GM18870 (cell line): ENCODE measurements around the gene FRS3.

Experiments used
- ATAC-seq: cut with Tn5 transposase; IDR thresholded peaks from one replicate; pipeline ENCODE4 v1.9.1; 2021; ENCODE audit warnings: moderate library complexity; ENCODE audit not compliant: unreplicated experiment

The FRS3 gene

DNA sequence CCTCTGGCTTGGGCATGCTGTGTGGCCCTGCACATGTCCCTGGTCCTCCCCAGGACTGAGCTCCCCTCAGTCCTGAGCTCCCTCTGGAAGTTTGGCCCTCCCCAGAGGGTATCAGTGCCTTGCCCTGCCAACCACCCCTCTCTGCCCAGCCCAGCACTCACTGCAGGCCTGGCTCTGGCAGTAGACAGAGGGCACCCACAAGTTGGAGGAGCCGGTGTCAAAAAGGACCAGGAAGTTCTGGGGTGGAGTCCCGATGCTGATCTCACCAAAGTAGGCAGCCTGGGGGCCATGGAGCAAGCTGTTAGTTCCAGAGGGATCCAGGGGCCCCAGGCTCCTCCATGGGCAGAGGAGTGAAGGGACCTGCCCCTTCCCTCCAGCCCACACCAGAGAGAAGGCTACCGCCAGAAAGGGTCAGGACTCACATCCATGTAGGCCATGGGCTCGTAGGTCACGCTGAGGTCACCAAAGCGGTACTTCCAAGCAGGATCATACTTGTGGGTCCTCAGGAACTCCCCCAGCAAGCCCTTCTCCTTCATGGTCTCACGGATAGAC, 35.4 kb downstream of the FRS3 start:
- ATAC-seq = no peak

DNA sequence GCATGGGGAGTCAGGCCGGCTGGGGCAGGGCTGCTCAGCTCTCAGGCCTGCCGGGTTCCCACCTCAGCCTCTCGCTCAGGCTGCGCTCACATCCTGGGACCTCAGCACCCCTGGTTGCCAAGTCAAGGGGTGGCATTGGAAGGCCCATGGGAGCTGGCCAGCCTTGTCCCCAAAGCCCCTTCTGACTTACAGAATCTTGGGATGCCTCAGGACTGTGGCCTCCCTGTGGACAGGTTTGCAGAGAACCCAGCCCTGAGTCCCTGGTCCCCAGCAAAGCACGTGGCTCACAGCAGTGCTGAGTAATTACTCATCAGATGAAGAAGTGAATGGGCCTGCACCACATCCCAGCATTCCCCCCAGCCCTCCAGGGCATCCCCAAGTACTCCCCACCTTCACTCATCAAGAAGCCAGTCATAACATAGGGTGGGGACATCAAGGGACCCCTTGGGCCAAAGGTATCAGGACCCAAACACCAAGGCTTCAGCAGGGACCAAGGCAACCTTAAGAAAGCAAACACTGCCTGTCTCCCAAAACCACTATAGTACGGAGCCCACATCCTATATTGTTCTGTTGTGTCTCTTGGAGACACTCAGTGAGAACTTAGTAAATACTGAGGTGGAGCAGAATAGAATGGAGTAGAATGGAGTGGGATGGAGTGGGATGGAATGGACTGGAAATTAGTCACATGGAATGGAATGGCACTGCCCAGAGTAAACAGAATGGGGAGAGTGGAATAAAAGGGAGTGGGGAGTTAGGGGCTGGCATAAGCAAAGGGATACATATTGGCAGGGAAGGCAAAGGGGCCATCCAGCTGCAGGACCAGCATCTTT, 36.1 kb downstream of the FRS3 start:
- no peak for ATAC-seq

DNA sequence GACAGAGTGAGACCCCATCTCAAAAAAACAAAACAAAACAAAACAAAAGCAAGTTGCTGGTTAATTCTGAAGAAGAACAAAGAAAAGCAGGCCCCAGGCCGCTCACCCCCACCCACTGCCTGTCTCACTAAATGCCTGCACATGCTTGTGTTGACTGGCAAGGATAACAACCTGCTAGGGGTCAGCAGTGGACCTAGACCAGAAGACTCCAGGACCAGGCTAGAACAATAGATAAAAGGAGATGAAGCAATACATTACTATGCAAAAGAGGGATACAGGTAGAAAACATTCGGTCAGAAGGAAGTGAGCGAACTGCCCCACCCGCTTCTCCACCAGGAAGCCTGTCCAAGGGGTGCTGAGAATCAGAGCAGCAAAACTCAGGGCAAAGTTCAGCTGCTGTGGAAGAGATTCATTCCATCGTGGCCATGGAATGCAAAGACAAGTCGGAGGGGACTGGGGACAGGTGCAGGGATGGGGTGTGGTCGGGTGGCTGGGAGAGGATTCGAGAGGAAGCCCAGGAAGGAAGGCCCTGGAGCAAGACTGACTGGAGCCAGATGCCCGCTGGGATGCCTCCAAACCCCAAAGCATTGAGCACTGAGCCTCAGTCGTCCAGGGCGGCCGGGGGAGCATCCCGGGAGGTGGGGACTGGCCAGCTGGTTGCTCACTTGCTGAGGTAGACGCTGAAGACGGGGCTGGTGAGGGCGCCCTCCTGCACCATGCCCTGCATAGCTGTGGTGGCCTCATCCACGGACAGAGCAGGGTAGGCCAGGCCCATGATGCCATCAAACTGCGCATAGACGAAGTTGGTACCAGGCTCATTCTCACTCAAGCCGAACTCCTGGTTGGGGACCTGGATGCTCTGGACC, 37.8 kb downstream of the FRS3 start:
- no peak for ATAC-seq

DNA sequence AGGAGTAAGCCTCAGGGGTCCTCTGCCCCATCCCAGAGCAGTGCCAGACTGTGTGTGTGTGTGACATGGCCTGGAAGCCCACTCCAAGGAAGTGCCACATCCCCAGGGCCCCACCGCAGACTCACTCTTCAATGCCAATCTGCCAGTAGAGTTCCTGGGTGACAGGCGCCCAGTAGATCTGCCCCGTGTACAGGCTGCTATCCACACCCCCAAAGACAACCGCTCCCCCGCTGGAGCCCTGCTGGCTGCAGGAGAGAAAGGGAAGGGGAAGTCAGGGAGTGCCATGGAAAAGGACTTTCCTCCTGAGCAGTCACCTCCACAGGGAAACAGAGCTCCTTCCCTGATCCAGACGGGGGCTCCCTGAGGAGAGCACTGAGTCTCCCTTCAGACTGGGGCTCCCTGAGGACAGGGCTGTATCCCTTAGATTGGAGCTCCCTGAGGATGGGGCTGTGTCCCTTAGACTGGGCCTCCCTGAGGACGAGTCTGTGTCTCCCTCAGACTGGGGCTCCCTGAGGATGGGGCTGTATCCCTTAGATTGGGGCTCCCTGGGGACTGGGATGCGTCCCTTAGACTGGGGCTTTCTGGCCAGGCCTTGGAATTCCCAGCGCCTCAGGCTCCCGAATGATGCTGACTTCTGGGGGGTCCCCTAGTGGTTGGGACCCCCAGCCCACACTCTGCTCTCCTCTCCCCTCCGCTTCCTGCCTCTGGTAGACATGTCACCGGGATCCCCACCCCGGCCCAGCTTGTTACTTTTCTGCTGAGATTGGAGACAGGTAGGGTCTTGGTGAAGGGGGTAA, 39.1 kb downstream of the FRS3 start:
- ATAC-seq = no peak

DNA sequence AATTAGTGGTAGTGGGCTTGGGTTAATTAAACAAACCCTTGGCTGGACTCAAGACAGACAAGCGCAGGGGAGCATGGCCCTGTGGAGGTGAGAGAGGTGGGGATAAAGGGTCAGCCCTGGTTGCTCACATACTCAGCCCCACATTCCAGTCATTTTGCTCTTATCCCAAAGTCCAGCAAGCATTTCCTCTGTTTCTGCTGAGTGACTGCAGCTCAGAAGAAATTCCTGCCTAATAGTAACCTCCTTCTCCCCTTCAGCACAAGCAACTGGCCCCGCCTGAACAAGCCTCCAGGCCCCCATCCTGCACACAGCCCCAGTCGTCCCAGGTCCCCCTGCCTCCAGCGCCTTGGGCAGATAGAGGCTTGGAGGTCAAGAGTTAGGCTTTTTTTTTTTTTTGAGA, 40.7 kb downstream of the FRS3 start:
- no peak for ATAC-seq

DNA sequence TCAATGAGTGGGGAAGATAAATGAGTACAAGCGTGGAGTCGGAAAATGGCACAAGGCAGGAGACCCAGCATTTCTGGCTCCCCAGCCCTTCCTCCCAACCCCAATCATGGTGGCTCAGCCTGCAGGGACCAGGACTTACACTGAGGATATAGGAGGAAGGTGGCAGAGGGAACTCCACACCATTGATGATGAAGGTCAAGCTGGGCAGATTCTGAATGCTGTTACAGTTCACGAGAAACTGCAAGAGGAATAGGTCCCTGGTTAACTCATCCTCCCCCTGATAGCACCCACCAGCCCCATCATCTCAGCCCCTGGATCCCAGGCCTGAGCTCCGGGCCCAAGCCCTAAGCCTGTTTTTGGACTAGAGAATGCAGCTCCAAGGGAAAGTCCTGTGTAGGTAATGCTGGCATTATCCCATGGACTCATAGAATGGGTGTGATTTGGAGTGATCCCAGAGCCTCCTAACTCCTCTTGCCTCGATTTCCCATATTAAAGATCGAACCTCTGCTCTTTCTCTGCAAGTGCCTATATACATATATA, 42.0 kb downstream of the FRS3 start:
- no peak for ATAC-seq

DNA sequence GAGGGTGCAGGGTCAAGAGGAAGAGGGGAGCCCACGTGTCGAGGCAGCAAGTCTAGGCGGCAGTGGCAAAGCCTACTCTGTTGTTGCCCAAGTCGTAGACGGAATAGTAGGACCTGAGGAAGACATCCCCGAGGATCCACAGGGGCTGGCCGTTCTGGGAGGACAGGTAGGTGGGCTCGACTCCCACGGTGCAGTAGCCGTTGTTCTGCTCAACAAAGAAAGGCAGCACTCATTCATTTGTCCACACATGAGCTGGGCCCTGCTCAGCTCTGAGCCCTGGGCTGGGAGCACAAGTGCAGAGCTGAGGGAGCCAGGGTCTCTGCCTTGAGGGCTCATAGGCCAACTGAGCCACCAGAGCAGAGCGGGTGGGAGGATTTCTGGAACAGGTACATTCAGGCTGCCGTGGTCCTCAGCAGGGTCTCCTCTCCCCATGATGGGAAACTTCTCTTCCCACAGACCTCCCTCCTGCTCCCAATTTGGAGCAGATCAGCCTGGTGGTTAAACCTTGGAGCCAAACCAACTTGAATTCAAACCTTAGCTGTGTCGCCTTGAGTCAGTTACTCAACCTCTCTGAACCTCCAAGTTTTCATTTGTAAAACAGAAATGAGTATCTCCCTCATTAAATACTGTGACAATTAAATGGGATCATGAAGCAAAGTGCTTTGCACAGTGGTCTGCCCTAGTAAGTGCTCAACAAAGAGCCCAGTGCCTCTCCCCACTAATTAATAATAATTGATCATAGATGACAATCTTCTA, 42.7 kb downstream of the FRS3 start:
- no peak for ATAC-seq

DNA sequence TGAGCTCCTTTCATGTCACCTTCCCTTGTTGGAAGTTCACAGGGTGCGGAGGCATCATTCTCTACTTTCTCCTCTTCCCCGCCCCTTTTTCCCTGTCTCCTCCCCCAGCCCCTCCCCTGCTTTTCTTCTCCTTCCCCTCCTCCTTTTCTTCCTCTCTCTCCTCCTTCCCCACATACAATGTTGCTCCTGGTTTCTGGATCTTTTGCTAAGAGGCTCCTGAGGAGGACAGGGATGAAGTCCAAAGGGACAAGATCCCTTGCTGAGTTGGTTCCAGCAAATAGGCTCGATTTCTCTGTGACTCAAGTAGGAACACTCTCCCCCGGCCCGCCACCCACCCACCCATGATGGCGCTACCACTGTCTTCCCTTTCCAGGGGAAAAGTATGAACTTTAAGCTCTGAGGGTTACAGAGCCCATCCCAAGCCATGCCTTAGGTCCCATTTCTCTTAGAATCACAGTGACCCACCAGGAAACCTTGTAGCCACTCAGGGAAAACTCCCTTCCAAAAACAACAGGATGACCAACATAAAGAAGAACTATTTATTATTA, 43.4 kb downstream of the FRS3 start:
- no peak for ATAC-seq

DNA sequence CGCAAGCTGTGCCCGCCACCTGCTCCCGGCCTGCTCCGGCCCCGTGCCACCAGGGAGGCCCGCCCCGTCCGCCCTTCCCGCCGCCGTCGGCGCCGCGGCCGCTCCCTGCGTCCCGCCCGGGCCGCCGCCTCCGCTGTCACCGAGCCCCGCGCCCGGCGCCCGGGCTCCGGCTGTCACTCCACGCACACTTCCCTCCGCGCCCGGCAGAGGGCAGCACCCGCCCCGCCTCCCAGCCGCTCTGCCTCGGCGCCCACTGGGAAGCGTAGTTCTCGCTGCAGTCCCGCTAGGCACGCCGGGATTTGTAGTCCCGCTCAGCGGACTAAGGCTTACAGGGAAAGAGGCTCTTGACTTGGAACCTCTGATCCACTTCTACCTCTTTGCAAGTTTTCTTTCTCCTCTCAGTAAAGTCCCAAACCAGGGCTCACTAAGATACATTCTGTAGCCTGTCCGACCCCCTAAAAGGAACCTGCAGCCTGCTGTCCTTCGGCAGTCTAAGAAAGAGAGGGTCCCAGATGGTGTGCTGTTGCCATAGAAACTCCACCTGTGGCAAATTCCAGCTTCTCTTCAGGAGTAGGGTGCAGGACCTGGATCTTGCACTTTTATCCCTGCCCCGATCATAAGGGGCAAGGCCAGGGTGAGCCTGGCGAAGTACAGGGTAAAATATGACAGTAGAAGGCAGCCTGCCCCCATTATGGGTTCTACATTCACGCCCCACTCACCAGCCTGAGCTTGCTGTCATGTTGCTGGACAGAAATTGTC, 44.1 kb downstream of the FRS3 start, which contains the start of gene TFEB:
Gene TFEB (minus strand): TSS at position 182 of the 759 bp plus-strand sequence. CDS start 44,395 bp downstream, outside the sequence.
- ATAC-seq = peak; percentile 45

DNA sequence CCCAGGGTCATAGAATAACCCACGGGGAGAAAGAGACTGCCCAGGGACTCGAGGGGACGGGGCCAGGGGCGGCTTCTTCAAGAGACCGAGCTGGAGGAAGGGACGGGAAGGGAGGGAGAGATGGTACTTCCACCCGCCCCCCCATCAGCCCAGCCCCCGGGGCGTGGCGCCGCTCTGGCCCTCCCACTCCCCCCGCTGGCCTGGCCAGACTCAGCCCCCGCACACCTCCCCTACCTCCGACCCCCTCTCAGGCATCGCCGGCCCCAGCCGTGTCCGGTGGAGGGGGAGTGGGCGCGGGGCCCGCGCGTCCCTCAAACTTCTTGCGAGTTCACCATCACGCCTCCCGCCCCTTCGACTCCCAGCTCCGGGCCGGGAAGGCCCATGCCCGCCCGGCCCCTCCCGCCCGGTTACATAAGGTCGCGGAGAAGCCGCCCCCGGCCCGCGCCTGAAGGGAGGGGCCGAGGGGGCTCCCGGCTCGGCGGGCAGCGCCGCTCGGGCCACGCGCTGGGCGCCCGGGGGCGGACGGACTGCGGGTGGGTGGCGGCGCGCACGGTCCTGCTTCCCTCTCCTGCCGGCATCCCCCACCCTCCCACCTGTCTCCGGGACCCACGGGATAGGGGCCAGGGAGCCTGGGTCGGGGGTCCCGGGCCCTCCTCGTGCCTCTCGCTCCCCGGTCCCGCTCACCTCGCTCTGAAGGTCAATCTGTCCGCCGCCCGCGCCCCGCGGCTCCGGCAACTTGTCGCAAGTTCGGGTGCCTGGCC, 44.9 kb downstream of the FRS3 start:
- ATAC-seq = peak; percentile 5

DNA sequence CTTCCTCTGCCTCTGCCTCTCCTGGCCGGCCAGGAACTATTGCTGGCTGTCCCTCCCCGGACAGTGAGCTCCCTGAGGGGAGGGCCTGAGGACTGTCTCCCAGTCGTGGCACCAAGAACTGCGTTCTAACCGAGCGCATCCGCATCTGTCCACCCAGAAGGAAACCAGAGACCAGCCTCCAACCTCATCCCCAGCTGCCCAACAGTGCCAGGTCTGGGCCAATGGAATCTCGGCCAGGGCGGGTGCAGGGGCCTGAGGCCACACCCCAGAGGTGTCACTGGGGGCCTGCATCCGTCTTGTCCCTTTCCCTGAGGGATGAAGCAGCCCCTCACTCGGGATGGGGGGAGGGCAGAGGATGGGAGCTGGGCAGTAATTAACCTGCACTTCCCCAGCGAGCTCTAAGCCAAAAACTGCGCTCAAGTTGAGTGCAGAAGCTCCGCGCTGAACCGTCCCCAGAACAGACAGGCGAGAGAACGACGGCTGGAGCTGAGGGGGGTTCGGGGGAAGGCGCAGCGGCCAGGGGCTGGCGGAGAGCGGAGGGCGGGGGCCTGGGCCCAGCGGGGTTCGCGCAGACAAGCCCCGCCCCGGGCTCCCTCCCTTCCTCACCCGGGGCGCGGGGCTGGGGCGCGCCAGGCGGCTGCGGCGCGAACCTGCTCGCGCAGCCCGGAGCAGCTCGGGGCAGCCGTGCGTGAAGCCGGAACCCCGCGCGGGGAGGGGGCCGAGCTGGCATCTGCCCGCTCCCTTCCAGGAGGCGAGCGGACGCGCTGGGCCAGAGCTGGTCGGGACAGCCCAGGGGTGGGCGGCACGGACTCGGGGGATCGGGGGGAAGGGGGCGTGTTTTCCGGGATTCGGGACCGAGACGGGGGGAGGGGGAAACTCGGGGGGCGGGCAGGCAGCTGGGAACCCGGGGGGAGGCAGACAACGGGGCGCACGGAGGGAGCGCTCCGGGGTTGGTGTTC, 45.7 kb downstream of the FRS3 start:
- ATAC-seq = no peak

DNA sequence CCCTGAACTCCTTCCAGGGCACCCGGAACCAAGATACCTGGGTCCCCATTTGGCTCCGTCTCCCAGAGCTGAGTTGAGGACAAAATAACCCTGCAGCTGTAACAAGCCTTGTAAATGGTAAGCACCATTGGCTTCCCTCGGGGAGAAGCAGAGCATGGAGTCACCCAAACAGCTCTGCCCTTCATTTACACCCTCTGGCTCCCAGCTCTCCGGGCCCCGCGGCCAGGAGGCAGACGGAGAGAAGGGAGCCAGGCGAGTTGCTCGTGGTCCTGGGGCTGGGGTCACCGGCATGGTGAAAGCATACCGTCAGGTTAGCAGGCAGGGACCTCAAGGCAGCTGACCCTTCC, 46.4 kb downstream of the FRS3 start:
- ATAC-seq = no peak

DNA sequence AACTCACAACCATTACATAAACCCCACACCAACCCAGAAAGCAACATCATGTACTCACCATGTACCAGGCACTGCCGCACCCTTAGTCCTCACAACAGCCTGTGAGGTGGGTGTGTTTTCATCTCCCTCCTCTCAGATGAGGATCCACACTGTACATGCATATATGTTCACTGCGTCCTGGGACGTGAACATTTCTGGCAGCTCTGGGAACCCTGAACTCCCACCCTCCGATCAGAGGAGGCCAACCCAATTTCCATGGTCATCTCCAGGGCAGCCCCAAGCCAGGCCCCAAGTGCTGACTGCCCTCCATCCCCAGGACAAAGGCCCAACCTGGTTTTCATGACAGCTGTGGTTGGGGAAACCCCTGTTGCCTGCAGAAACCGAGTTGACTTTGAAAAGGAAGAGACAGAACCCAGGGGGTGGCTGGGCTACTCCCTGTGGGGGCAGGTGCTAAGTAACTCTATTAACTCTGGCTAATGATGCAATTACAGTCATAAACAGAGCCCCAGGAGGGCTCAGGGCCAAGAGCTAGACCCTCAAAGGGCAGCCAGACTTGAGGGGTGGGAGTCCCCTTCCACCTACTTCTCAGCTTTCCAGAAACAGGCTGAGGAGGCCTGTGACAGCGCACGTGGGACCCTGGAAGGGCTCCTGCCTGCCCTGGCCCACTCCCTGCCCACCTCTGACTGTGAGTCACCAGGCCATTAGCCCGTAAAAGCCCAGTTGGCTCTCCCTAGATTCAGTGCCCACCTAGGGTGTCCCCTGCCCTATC, 46.9 kb downstream of the FRS3 start:
- ATAC-seq = peak; percentile 39

DNA sequence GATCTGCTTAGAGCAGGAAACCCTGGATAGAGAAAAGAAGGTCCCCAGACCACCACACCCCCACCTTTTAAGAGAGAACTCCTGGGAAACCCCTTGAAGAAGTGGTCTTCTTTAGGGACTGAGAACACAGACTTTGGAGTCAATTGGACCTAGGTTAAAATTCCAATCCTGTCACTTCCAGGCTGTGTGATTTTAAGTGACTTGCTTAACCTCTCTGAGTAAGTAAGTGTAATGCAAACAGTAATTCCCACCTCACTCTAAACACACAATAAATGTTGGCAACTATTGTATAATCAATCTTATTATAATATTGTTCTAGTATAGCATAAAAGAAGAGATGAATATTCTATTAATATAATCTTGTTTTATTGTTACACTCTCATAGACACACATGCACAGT, 47.6 kb downstream of the FRS3 start:
- no peak for ATAC-seq

DNA sequence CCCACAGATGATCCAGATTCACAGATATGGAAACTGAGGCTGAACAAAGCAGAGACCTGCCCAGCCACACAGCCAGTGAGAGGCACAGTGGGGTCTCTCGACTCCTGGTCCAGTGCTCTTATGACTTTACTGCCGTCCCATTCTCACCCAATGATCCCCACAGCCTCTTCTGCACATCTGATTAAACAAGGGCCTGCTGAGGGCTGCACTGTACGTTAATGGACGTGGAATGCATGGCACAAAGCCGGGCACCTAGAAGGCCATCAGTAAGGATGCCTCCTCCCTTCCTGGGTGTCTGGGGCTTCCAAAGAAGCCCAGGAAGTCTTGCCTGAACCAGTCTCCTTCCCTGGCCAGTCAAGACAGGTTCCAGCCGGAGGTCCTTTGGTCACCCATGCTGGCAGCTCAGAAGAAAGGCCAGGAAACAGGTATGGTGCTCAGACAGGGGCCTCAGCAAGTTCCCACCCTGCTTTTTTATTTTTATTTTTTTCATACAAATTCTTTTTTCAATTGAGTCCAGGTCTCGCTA, 48.1 kb downstream of the FRS3 start:
- ATAC-seq = no peak
